22Rv1 (cell line): ENCODE results near the gene CDK5R1.
"Not testable (repeated sequence)": the region's sequence is repeated elsewhere in the genome, so short reads cannot be mapped to it uniquely, and the experiment has no call there.

ENCODE experiments used
- H3K27ac ChIP-seq: fragments of 450-650 bp; 2 replicates; pipeline ENCODE4 v1.5.1; 2017
- ZFX ChIP-seq: fragments of 450-650 bp; IDR thresholded peaks from 2 replicates; pipeline ENCODE4 v1.6.1; 2017; ENCODE audit warnings: antibody characterized with exemption, borderline replicate concordance
- TF ChIP-seq, protein P1 (sequence below): fragments of 450-650 bp; IDR thresholded peaks from 2 replicates; pipeline ENCODE4 v1.5.1; 2017; ENCODE audit warnings: mild to moderate bottlenecking

Gene CDK5R1

DNA sequence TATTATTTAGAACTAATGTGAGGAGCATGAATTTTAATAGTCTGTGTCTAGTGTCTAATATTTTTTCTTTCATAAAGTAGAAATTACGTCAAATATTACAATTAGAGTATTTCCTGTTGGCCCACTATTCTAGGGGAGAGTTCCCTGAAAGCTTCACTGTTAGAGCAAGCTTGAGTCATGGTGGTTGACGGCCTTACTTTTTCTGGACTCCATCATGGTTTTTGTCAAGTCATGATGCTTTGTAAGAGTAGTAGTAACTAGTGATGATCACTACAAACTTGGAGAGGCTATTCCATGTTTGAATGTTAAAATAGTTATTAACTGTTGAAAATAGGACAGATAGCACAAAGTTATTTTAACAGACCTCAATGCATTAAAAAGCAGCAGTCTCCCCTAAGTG lies 40.8 kb upstream of the CDK5R1 start:
- no peak overlapping the region for H3K27ac ChIP-seq
- TF ChIP-seq ZFX, result no peak
- TF ChIP-seq, protein P1, sequence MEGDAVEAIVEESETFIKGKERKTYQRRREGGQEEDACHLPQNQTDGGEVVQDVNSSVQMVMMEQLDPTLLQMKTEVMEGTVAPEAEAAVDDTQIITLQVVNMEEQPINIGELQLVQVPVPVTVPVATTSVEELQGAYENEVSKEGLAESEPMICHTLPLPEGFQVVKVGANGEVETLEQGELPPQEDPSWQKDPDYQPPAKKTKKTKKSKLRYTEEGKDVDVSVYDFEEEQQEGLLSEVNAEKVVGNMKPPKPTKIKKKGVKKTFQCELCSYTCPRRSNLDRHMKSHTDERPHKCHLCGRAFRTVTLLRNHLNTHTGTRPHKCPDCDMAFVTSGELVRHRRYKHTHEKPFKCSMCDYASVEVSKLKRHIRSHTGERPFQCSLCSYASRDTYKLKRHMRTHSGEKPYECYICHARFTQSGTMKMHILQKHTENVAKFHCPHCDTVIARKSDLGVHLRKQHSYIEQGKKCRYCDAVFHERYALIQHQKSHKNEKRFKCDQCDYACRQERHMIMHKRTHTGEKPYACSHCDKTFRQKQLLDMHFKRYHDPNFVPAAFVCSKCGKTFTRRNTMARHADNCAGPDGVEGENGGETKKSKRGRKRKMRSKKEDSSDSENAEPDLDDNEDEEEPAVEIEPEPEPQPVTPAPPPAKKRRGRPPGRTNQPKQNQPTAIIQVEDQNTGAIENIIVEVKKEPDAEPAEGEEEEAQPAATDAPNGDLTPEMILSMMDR, result no peak

DNA sequence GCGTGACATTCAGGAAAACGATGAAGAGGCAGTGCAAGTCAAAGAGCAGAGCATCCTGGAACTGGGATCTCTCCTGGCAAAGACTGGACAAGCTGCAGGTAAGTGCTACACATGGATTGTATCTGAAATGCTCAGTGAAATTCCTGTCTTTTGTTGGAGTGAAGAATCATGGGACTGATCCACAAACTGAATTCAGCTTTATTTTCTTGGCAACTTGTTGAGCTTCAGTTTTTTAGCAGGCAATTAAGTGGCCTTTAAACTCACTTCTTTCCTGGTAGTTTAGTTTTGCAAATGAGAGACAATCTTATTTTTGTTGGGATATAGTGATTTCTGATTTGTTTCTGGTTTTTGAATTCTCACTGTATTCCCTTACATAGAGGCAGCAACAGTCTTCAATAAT lies 39.8 kb upstream of the CDK5R1 start:
- TF ChIP-seq, protein P1, result no peak
- no peak for TF ChIP-seq ZFX

DNA sequence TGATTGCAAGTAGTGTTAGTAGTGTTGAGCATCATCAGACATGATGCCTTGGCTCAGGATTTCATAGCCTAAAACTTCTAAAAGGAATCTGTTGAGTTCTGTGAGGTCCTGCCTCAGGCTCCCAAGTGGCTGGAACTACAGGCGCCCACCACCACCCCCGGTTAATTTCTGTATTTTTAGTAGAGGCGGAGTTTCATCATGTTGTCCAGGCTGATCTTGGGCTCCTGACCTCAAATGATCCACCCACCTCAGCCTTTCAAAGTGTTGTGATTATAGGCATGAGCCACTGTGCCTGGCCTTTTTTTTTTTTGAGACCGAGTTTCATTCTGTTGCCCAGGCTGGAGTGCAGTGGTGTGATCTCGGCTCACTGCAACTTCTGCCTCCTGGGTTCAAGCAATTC lies 36.8 kb upstream of the CDK5R1 start:
- TF ChIP-seq, protein P1, result no peak
- no peak for TF ChIP-seq ZFX
- no peak overlapping the region for H3K27ac ChIP-seq

More for the DNA sequence above, 39.8 kb upstream of the CDK5R1 start:
- H3K27ac ChIP-seq, result no peak overlapping the region

DNA sequence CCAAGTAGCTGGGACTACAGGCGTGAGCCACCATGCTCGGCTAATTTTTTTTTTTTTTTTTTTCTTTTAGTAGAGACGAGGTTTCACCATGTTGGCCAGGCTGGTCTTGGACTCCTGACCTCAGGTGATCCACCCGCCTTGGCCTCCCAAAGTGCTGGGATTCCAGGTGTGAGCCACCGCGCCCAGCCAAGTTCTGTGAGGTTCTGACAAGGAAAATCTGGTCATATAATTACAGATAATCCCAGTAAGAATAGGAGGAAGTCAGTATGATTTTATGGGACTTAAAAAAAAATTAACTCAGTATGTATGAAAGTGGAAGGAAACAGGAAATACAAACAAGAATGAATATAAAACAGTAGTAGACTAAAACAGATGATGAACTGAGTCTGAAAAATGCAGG lies 36.4 kb upstream of the CDK5R1 start:
- H3K27ac ChIP-seq, result not testable (repeated sequence)

DNA sequence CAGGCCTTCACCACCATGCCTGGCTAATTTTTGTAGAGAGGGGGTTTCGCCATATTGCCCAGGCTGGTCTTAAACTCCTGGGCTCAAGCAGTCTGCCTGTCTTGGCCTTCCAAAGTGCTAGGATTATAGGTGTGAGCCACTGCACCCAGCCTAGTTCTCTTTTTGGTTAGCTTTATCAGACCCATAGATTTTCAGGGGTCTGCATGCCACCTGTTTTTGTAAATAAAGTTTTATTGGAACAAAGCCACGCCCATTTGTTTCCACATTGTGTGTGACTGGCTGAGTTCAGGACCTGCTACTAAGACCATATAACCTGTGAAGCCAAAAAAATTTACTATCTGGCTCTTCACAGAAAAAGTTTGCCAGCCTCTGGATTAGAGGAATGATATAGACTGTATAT lies 34.9 kb upstream of the CDK5R1 start:
- TF ChIP-seq ZFX, result no peak
- TF ChIP-seq, protein P1, result no peak
- H3K27ac ChIP-seq, result no peak overlapping the region

DNA sequence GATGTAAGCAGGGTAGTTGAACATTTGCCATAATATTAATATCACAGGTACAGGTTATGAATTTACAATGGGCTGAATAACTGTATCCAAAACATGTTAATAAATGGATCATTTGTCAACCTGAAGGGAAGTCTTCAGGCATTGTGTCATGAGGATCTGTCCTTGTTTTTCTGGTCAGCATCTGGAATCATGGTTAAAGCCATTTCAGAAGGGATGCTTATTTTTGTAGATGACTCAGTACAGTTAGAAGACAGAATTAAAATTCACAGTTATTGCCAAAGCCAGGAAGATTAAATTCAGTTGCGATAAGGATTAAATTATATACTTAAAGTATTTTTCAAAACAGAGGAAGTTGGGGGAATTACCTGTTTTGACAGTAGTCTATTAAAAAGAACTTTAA lies 34.5 kb upstream of the CDK5R1 start:
- no peak for TF ChIP-seq ZFX
- TF ChIP-seq, protein P1, result no peak

DNA sequence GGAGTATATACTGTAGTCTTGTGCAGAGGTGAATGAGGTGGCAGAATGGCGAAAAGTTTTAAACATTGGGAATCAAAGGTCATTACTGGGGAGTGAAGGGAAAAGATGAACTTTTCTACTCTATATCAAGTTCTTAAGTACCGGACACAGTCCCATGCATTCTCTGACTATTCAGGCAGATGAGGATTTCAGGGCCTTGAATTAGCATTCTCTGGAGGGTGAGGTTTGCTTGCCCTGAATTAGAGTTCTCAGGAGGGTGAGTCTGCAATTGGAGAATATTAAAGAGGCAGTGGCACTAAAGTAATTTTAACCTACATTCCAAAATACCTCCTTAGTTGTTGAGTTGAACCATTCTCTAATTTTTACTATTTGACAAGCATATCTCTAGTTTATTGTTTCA lies 33.4 kb upstream of the CDK5R1 start:
- no peak overlapping the region for H3K27ac ChIP-seq
- TF ChIP-seq ZFX, result no peak
- TF ChIP-seq, protein P1, result no peak

More for the DNA sequence above, 34.5 kb upstream of the CDK5R1 start:
- H3K27ac ChIP-seq, result no peak overlapping the region

DNA sequence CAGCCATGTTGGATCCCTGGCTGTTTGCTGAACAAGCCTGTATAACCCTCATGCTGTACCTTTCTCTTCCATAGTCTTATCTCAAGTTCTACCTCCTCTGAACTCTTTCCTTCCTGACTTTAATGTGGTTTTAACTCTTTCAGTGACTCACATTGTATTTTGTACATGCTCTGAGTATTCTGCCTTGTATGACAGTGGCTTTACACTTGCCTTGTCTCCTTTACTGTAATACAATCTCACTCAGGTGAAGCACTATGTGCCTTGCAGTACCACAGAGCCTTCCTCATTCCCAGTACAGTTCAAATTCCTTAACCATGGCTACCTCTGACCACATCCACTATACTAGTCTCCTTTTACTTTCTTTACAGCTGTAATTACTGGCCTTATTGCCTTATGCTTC lies 28.4 kb upstream of the CDK5R1 start:
- H3K27ac ChIP-seq, result no peak overlapping the region
- TF ChIP-seq, protein P1, result no peak
- no peak for TF ChIP-seq ZFX
